HUES48 (cell line): ENCODE measurements around the gene IGF2R.

Experiments used
- H3K27ac ChIP-seq: one replicate; pipeline ENCODE4 v1.7.0; 2013; ENCODE audit warnings: low read depth, low read length, inconsistent platforms
- H3K27me3 ChIP-seq: 2 replicates; pipeline ENCODE4 v1.6.1; 2013; ENCODE audit warnings: mild to moderate bottlenecking, low read length; ENCODE audit not compliant: control insufficient read depth, insufficient read depth
- H3K36me3 ChIP-seq: 2 replicates; pipeline ENCODE4 v1.6.1; 2013; ENCODE audit warnings: low read length; ENCODE audit not compliant: control insufficient read depth, insufficient read depth
- H3K4me1 ChIP-seq: 2 replicates; pipeline ENCODE4 v1.6.1; 2013; ENCODE audit warnings: mild to moderate bottlenecking, low read length; ENCODE audit not compliant: control insufficient read depth, insufficient read depth
- H3K4me3 ChIP-seq: 2 replicates; pipeline ENCODE4 v1.5.1; 2013; ENCODE audit warnings: mild to moderate bottlenecking, low read depth, low read length
- H3K9ac ChIP-seq: 2 replicates; pipeline ENCODE4 v1.6.1; 2013; ENCODE audit warnings: mild to moderate bottlenecking, low read depth, low read length, moderate library complexity
- H3K9me3 ChIP-seq: 2 replicates; pipeline ENCODE4 v1.6.1; 2013; ENCODE audit warnings: low read length; ENCODE audit not compliant: control insufficient read depth, insufficient read depth

Gene IGF2R

DNA sequence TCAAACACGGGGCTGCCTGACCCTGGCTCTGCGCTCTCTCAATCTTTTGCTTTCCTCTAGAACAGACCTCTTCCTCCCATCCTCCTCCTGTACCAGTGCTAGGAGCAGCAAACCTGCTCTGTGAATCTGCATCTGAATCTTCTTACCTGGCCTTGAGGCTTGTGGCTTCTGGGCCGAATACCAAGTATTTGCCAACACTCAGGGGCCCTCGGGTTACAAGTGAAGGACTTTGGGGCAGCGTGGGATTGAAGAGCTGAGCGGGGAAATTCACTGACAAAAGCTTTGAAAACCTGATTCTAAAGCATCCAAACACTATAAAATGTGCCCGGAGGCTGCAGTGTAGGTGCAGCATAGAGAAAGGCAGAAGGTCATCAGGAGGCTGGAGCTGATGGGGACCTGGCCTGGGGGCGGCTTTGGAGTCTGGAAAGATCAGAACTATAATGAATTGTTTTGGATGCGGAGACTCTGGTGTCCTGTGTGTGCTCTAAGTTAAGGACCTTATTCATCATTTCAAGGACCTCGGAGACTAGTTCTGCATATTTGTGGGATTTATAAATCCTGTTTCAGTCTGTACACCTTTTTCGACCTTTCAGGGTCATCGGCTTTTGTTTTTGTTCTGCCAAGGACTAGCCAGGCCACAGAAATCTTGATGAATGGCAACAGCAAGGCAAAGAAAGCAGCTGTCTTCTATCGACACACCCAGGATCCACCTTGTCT, 16.4 kb upstream of the IGF2R start:
- no peak overlapping the region for H3K9ac ChIP-seq
- no peaks in the 10 kb centered on the region for H3K27me3 ChIP-seq
- H3K9me3 ChIP-seq, result no peaks in the 10 kb centered on the region
- H3K27ac ChIP-seq, result no peak overlapping the region
- no peak overlapping the region for H3K4me3 ChIP-seq
- H3K4me1 ChIP-seq, result no peaks in the 10 kb centered on the region; the same call in 1 of the 2 replicates
- H3K36me3 ChIP-seq, result no peaks in the 10 kb centered on the region

DNA sequence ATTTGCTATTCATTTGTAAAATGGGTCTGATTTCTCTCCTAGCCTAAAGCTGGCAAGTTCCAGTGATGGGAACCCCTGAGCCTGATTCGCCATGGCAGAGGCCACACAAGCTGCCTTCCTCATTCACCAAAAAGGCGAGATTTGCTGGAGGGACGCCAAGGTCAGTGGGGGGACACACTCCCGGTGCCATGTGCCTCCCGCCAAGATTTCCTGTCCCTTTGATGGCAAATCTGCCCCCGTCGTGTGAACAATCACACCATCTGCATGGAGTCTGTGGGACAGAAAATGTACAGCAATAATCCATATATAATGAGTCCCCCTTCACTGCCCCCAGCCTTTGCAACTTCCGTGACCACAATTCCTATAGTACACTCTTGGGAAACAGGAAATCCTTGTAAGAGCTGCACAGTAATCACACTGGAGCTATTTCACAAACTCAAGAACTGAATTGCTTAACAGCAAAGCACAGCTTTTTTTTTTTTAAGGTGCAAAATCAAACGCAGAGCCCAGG, 15.7 kb upstream of the IGF2R start:
- Histone ChIP-seq H3K27ac (no peak overlapping the region), H3K9ac (no peak overlapping the region), H3K36me3 (no peaks in the 10 kb centered on the region), H3K4me1 (no peaks in the 10 kb centered on the region), H3K9me3 (no peaks in the 10 kb centered on the region), H3K27me3 (no peaks in the 10 kb centered on the region), H3K4me3 (no peak overlapping the region)

DNA sequence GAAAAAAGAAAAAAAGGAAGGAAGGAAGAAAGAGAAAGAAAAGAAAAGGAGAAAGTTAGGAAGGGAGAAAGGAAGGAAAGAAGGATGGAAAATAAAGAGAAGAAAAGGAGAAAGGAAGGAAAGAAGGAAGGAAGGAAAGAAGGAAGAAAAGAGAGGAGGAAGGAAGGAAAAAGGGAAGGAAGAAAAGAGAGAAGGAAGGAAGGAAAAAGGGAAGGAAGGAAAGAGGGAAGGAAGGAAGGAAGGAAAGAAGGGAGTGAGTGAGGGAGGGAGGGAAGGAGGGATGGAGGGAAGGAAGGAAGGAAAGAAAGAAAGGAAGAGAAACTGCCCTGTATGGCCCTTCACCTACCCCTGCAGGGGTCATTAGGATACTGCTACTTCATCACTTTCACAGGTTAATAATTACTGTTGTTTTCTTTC, 12.9 kb upstream of the IGF2R start:
- no peak overlapping the region for H3K27ac ChIP-seq
- H3K4me3 ChIP-seq, result no peak overlapping the region
- H3K36me3 ChIP-seq, result no peaks in the 10 kb centered on the region
- H3K4me1 ChIP-seq, result no peaks in the 10 kb centered on the region
- no peak overlapping the region for H3K9ac ChIP-seq
- no peaks in the 10 kb centered on the region for H3K9me3 ChIP-seq
- H3K27me3 ChIP-seq, result no peaks in the 10 kb centered on the region

DNA sequence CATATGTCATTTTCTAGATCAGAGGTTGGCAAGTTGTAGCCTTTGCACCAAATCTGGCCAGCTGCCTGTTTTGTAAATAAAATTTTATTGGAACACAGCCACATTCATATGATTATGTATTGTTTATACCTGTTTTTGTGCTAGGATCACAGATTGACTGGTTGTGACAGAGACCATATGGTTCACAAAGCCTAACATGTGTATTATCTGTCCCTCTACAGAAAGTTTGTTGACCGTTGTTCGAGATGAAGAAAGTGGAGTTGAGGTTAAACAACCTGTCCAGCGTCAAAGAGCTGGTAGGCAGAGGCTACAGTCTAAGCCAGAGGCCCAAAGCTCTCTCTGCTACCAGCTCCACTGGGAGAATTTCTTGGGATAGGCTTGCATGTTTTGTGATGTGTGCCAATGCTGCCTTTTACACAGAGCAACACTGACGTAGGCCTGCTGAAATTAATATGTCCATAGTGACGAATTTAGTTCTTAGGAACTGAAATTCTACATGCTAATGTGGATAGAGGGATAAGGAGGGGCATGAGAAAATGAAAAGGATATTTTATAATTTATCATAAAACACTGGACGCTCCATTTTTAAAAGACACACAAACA, 11.7 kb upstream of the IGF2R start:
- Histone ChIP-seq H3K27ac (no peak overlapping the region), H3K9ac (no peak overlapping the region), H3K36me3 (no peaks in the 10 kb centered on the region), H3K4me3 (no peak overlapping the region), H3K27me3 (no peaks in the 10 kb centered on the region), H3K9me3 (no peaks in the 10 kb centered on the region), H3K4me1 (no peaks in the 10 kb centered on the region)

DNA sequence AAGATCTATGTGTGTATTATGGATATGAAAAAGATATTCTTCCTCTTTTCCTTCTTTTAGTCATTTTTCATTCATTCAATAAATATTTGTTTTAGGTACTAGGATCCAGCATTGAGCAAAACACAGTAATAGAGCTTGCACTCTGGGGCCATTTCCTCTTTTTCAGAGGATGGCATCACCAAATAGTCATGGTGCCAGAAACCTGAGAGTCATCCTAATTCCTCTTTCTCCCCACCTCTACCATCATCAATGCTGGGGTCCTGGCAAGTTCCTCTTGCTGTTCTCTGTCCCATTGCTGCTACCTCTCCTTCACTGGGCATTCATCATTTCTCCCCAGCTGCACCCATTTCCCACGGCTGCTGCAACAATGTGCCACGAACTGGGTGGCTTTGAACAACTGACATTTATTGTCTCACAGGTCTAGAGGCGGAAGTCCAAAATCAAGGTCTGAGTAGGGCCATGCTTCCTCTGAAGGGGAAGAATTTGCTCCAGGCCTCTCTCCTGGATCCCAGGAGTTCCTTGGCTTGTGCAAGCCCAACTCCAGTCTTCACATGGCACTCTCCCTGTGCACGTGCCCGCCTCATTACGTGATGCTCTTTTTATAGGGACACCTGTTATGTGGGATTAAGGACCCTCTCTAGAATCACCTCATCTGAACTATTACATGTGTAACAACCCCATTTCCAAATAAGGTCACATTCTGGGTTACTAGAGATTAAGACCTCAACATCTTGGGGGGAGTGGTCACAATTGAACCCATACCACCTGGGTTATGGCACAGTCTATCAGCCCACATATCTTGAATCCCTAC, 9.5 kb upstream of the IGF2R start:
- H3K27ac ChIP-seq, result no peak overlapping the region
- no peaks in the 10 kb centered on the region for H3K4me1 ChIP-seq
- peaks cover 11% of the 10 kb centered on the region; the same call in 1 of the 2 replicates for H3K27me3 ChIP-seq
- no peaks in the 10 kb centered on the region for H3K9me3 ChIP-seq
- H3K9ac ChIP-seq, result no peak overlapping the region
- no peaks in the 10 kb centered on the region for H3K36me3 ChIP-seq
- H3K4me3 ChIP-seq, result no peak overlapping the region

DNA sequence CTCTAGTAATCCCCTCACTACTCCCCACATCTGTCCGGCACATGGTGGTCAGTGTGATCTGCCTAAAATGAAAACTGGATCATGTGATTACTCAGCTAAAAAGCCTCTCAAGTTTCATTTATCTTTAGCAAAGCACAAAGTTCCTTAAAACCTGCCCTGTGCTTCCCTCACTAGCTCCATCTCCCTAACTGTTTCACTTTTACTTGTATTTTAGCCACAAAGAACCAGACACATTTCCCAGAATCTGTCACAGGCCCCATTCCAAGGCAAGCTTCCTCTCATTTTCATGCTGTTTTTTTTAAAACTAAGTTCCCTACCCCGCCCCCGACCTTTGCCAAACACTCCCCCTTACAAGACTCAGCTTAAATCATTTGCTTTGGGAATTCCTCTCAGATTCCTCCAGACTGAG, 8.9 kb upstream of the IGF2R start:
- Histone ChIP-seq H3K27me3 (peaks cover 17% of the 10 kb centered on the region), H3K9ac (no peak overlapping the region), H3K4me3 (no peak overlapping the region), H3K27ac (no peak overlapping the region), H3K4me1 (no peaks in the 10 kb centered on the region), H3K9me3 (no peaks in the 10 kb centered on the region), H3K36me3 (no peaks in the 10 kb centered on the region)

DNA sequence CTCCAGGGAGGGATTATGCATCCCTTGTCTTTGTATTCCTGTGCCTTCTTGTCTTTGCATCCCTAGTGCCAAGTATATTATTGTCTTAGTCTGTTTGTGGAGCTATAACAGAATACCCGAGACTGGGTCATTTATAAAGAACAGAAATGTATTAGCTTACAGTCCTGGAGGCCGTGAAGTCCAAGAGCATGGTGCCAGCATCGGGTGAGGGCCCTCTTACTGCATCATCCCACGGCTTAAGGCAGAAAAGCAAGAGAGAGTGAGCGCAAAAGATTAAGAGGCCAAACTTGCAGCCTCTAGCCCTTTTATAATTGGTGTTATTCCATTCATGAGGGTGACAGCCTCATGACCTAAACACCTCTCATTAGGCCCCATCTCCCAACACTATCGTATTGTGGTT, 8.4 kb upstream of the IGF2R start:
- H3K9me3 ChIP-seq, result no peaks in the 10 kb centered on the region
- H3K27ac ChIP-seq, result no peak overlapping the region
- H3K4me1 ChIP-seq, result no peaks in the 10 kb centered on the region
- no peak overlapping the region for H3K9ac ChIP-seq
- H3K4me3 ChIP-seq, result no peak overlapping the region
- H3K36me3 ChIP-seq, result no peaks in the 10 kb centered on the region
- H3K27me3 ChIP-seq, result peaks cover 19% of the 10 kb centered on the region

DNA sequence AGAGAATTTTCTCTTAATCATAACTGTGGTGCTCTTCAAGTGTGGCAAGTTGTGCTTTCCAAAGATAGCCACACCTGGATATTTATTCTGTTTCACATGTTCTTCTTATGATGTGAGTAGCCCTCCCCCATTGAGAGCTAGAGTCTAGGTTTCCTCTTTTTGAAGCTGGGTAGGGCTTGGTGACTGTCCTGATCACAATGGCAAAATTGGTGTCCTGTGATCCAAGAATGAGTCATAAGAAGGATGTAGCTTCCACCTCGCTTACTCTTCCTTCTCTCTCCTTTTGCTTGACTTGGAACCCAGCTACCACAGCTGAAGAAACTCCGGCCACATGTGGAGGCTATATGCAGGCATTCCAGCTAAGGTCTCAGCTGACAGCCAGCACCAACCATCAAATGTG, 7.4 kb upstream of the IGF2R start:
- Histone ChIP-seq H3K36me3 (no peaks in the 10 kb centered on the region), H3K27me3 (peaks cover 24% of the 10 kb centered on the region), H3K27ac (no peak overlapping the region), H3K9me3 (no peaks in the 10 kb centered on the region), H3K9ac (no peak overlapping the region), H3K4me1 (no peaks in the 10 kb centered on the region), H3K4me3 (no peak overlapping the region)

DNA sequence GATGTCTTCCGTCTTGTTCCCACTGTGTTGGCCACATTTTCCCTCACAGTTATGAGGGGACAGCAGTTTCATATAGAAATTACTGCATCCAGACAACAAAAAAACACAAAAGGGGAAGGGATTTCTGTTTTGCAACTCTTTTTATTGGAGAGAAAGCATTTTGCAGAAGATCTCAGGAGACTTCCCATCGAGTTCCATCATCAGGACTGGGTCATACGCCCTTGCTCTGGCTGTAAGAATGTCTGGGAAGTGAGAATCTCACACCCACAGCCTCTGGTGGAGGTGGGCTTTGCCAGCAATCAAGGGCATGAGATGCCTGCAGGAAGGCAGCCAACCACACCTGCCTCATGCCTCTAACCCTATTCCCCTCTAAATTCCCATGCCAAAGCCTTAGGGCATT, 5.8 kb upstream of the IGF2R start:
- Histone ChIP-seq H3K4me3 (no peak overlapping the region), H3K4me1 (no peaks in the 10 kb centered on the region), H3K36me3 (no peaks in the 10 kb centered on the region), H3K27me3 (peaks cover 24% of the 10 kb centered on the region), H3K9ac (no peak overlapping the region), H3K9me3 (no peaks in the 10 kb centered on the region), H3K27ac (no peak overlapping the region)

DNA sequence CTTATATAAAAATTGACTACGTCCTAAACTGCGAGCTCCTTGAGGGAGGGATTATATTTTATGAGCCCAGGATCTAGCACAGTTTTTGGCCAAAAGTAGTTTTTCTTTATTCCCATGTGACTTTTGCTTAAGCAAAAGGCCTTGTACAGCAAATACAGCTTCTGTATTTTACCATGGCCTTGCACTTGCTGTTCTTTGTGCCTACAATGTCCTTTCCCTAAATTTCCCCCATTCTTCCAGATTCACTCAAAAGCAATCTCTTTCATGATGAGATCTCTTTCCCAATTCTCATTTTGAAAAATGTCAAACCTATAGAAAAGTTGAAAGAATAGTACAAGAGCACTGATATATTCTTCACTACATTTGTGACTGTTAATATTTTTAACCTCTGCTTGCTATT, 4.8 kb upstream of the IGF2R start:
- no peaks in the 10 kb centered on the region for H3K36me3 ChIP-seq
- H3K27ac ChIP-seq, result no peak overlapping the region
- H3K9ac ChIP-seq, result no peak overlapping the region
- no peak overlapping the region for H3K4me3 ChIP-seq
- H3K27me3 ChIP-seq, result peaks cover 24% of the 10 kb centered on the region
- no peaks in the 10 kb centered on the region for H3K9me3 ChIP-seq
- no peaks in the 10 kb centered on the region for H3K4me1 ChIP-seq

DNA sequence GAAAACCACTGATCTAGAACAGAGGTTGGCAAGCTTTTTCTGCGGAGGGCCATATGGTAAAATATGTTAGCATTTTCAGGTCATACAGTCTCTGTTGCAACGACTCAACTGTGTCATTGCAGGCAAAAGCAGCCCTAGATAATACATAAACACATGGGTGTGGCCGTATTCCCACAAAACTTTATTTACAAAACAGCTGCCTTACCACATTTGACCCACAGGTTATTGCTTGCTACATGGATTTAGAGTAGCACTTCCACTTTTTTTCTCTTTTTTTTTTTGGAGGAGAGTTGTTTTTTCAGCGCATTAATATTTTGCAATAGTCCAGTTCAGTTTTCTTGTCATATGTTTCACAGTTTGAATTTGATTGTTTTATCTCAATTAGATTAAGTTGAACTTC, 2.5 kb upstream of the IGF2R start:
- peaks cover 24% of the 10 kb centered on the region for H3K27me3 ChIP-seq
- H3K4me3 ChIP-seq, result no peak overlapping the region
- H3K36me3 ChIP-seq, result 0 out of 2 replicates have a peak, but pooled peaks cover 4% of the 10 kb centered on the region
- no peak overlapping the region for H3K27ac ChIP-seq
- H3K4me1 ChIP-seq, result peaks cover 14% of the 10 kb centered on the region; the same call in 1 of the 2 replicates
- no peak overlapping the region for H3K9ac ChIP-seq
- H3K9me3 ChIP-seq, result no peaks in the 10 kb centered on the region
